ENCODE data around the gene GAD2.

DNA sequence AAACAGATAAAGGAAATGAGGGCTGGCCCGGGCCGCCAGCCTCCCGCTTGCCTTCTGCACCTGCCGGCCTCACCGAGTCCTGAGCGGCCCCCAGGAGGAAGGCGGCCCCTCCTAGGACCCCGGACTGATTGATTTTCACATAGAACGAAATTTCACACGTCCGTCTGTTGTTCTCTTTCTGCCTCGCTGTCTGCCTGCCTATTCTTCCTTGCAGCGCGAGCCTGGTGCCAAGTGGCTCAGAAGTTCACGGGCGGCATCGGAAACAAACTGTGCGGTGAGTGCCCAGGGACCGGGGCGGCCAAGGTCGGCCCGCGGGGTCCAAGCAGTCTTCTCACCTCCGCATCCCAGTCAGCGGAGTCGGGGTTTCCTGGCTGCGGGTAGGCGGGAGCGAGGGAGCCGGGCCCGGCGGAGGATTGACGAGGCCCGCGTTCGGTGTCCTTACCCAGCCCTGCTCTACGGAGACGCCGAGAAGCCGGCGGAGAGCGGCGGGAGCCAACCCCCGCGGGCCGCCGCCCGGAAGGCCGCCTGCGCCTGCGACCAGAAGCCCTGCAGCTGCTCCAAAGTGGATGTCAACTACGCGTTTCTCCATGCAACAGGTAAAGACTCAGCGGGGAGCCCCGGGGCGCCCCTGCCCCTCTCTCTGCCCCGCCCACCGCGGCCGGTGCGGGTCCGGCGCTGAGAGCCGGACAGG lies 967 bp downstream of the GAD2 start:
- TF ChIP-seq EZH2 (optimal IDR thresholded peaks at IDR 0.05; ENCODE audit: low read depth, low read length) = no peak
- no peak for TF ChIP-seq CTCF (IDR thresholded peaks at IDR 0.05; ENCODE audit: low read length)
